CD4-positive, alpha-beta T cell (primary cell): ENCODE data around the gene VPS4B. TPM values are rescaled to one million over a fixed set of nuclear protein-coding genes. Genes with fewer than 3 reads are reported as not detected.

ENCODE experiments used
- ATAC-seq: fragments of 200-7000 bp; cut with Tn5 transposase; one replicate; pipeline ENCODE4 v1.10.0; 2022; ENCODE audit warnings: mild to moderate bottlenecking; ENCODE audit not compliant: poor library complexity
- CTCF ChIA-PET: fragments of 350-600 bp; sonication (Branson Sonifier 250); formaldehyde crosslinking; loops from one replicate; lab custom pipeline; 2021; ENCODE audit warnings: antibody characterized with exemption, inconsistent platforms; lab: Charles Lee
- POLR2A ChIA-PET: fragments of 350-600 bp; sonication (Branson Sonifier 250); formaldehyde crosslinking; loops from one replicate; lab custom pipeline; 2021; ENCODE audit warnings: antibody characterized with exemption, inconsistent platforms; lab: Charles Lee
- DNase-seq, 14 experiments: peaks; one replicate each; pipeline ENCODE4 v3.0.0-alpha.2; 2013 to 2020; ENCODE audit warnings: mixed read lengths in 2 of 14
- H3K27ac ChIP-seq, 2 donors: one replicate each; pipeline versions ENCODE4 v1.5.1 to v1.7.0; 2013; ENCODE audit warnings: low read length in 2 of 2, low read depth in 1 of 2, mild to moderate bottlenecking in 1 of 2
- H3K27me3 ChIP-seq, 2 experiments: 1 replicate in 1 of 2; 2 replicates in 1 of 2; pipeline versions ENCODE4 v1.6.1 to v1.7.0; 2013; ENCODE audit warnings: low read length in 2 of 2, control low read depth in 1 of 2, mild to moderate bottlenecking in 1 of 2, moderate library complexity in 1 of 2; ENCODE audit not compliant: insufficient read depth in 2 of 2, control insufficient read depth in 1 of 2
- H3K36me3 ChIP-seq: one replicate; pipeline ENCODE4 v1.6.1; 2013; ENCODE audit warnings: low read length, control low read depth; ENCODE audit not compliant: insufficient read depth
- H3K4me1 ChIP-seq: one replicate; pipeline ENCODE4 v1.6.1; 2013; ENCODE audit warnings: low read length, control low read depth; ENCODE audit not compliant: insufficient read depth
- H3K4me3 ChIP-seq: one replicate; pipeline ENCODE4 v1.5.1; 2013; ENCODE audit warnings: mild to moderate bottlenecking, low read length, moderate library complexity
- H3K9me3 ChIP-seq, 2 experiments: 1 replicate in 1 of 2; 2 replicates in 1 of 2; pipeline versions ENCODE4 v1.6.1 to v1.7.0; 2013; ENCODE audit warnings: low read length in 2 of 2, mild to moderate bottlenecking in 2 of 2, control low read depth in 1 of 2, moderate library complexity in 1 of 2; ENCODE audit not compliant: control insufficient read depth in 1 of 2, insufficient read depth in 1 of 2
- H3K27ac Mint-ChIP-seq: one replicate; pipeline ENCODE4 v1.8.0; 2020; ENCODE audit warnings: mixed read lengths
- H3K27me3 Mint-ChIP-seq: one replicate; pipeline ENCODE4 v1.8.0; 2021; ENCODE audit warnings: mixed read lengths
- H3K36me3 Mint-ChIP-seq: one replicate; pipeline ENCODE4 v1.8.0; 2021; ENCODE audit warnings: low read depth, mixed read lengths
- H3K4me1 Mint-ChIP-seq: one replicate; pipeline ENCODE4 v1.8.0; 2021; ENCODE audit warnings: low read depth, mixed read lengths
- H3K4me3 Mint-ChIP-seq: one replicate; pipeline ENCODE4 v1.8.0; 2020; ENCODE audit warnings: mild to moderate bottlenecking, mixed read lengths
- H3K9me3 Mint-ChIP-seq: one replicate; pipeline ENCODE4 v1.8.0; 2020; ENCODE audit warnings: mixed read lengths
- CTCF ChIP-seq: fragments of 200-600 bp; IDR thresholded peaks from one replicate; pipeline ENCODE4 v1.8.0; 2022; ENCODE audit warnings: antibody characterized with exemption, mild to moderate bottlenecking
- intact Hi-C, 2 experiments: fragments of 100-400 bp; cut with DNase I in 1 of 2; cut with micrococcal nuclease in 1 of 2; formaldehyde crosslinking; loops; one replicate each; pipeline versions ENCODE4 v1.15.1 to v1.9.0; 2023 to 2025; cut with DNase I, micrococcal nuclease
- total RNA-seq, 174 experiments: library from RNA in 2 of 174; stranded (reverse) in 2 of 174; gene quantifications; one replicate each; pipeline ENCODE4 v1.2.3 and lab custom pipeline; 2021 to 2026

Gene VPS4B
- total RNA-seq, 2 experiments from 2014 or later, result 46.0 to 50.8 TPM

GRCh38 chr18:63356272-63356896 is 65.9 kb downstream of the VPS4B start:
- H3K4me3 ChIP-seq, result no peak overlapping the region
- H3K9me3 ChIP-seq, result no peaks in the 10 kb centered on the region
- no peak overlapping the region for H3K27ac ChIP-seq
- H3K36me3 ChIP-seq, result peaks cover 78% of the 10 kb centered on the region
- Mint-ChIP-seq H3K36me3 (peaks cover 65% of the 10 kb centered on the region), H3K27me3 (no peaks in the 10 kb centered on the region), H3K4me1 (no peaks in the 10 kb centered on the region), H3K27ac (no peak overlapping the region), H3K4me3 (no peak overlapping the region), H3K9me3 (no peaks in the 10 kb centered on the region)
- ChIA-PET CTCF (interaction anchor here (1.2 kb wide), 1 partner anchor 83 kb away, joined by 3 read pairs; no protein-coding TSS in a partner anchor), POLR2A (interaction anchor here (1.0 to 2.5 kb wide), 2 partner anchors 9 to 39 kb away, joined by 3 to 9 read pairs; no protein-coding TSS in a partner anchor)
- no peaks in the 10 kb centered on the region for H3K27me3 ChIP-seq
- ATAC-seq (no peak), DNase-seq (no peak)
- intact Hi-C loops, result no loop called here
- no peaks in the 10 kb centered on the region for H3K4me1 ChIP-seq
- TF ChIP-seq CTCF, result no peak

- H3K27ac Mint-ChIP-seq, result no peak overlapping the region
- ATAC-seq (no peak), DNase-seq (no peak)
- intact Hi-C loops, result no loop called here
- POLR2A ChIA-PET, result interaction anchor here (1.3 to 1.4 kb wide), 2 partner anchors 16 to 18 kb away, joined by 3 to 4 read pairs; no protein-coding TSS in a partner anchor
- no peaks in the 10 kb centered on the region for H3K4me1 Mint-ChIP-seq
- H3K4me3 Mint-ChIP-seq, result no peak overlapping the region
- CTCF ChIA-PET, result no interaction called here
- Histone ChIP-seq H3K27me3 (no peaks in the 10 kb centered on the region), H3K4me3 (no peak overlapping the region), H3K9me3 (no peaks in the 10 kb centered on the region), H3K4me1 (no peaks in the 10 kb centered on the region), H3K27ac (no peak overlapping the region), H3K36me3 (peaks cover 88% of the 10 kb centered on the region)
- H3K27me3 Mint-ChIP-seq, result no peaks in the 10 kb centered on the region
- peaks cover 82% of the 10 kb centered on the region for H3K36me3 Mint-ChIP-seq
- TF ChIP-seq CTCF, result no peak
- no peaks in the 10 kb centered on the region for H3K9me3 Mint-ChIP-seq
Measured at GRCh38 chr18:63350230-63350629, 72.0 kb downstream of the VPS4B start.

- Histone ChIP-seq H3K4me1 (no peaks in the 10 kb centered on the region), H3K27me3 (no peaks in the 10 kb centered on the region), H3K27ac (no peak overlapping the region), H3K4me3 (no peak overlapping the region), H3K36me3 (peaks cover 87% of the 10 kb centered on the region), H3K9me3 (no peaks in the 10 kb centered on the region)
- TF ChIP-seq CTCF, result no peak
- intact Hi-C loops, result no loop called here
- Mint-ChIP-seq H3K9me3 (no peaks in the 10 kb centered on the region), H3K27ac (no peak overlapping the region), H3K4me3 (no peak overlapping the region), H3K36me3 (peaks cover 84% of the 10 kb centered on the region), H3K4me1 (no peaks in the 10 kb centered on the region), H3K27me3 (no peaks in the 10 kb centered on the region)
- ATAC-seq, result no peak
- DNase-seq, result no peak
- CTCF ChIA-PET, result no interaction called here
- POLR2A ChIA-PET, result no interaction called here
Measured at GRCh38 chr18:63348508-63349136, 73.7 kb downstream of the VPS4B start.
